Ovary (tissue), 3 donors: ENCODE data around the gene COL28A1.

Experiments used
- CTCF ChIP-seq, 3 donors: fragments of 450-650 bp in 2 of 3; fragments of 200-600 bp in 1 of 3; IDR thresholded peaks; one replicate each; pipeline versions ENCODE4 v1.5.1 to v1.8.0; 2016 to 2022; ENCODE audit warnings: antibody characterized with exemption in 3 of 3, mild to moderate bottlenecking in 1 of 3
- POLR2A ChIP-seq: fragments of 450-650 bp; IDR thresholded peaks from one replicate; pipeline ENCODE4 v1.6.1; 2017; ENCODE audit warnings: antibody characterized with exemption, mild to moderate bottlenecking, moderate library complexity
- donor health status: DM: no; HTN: no; CAD: no.

DNA sequence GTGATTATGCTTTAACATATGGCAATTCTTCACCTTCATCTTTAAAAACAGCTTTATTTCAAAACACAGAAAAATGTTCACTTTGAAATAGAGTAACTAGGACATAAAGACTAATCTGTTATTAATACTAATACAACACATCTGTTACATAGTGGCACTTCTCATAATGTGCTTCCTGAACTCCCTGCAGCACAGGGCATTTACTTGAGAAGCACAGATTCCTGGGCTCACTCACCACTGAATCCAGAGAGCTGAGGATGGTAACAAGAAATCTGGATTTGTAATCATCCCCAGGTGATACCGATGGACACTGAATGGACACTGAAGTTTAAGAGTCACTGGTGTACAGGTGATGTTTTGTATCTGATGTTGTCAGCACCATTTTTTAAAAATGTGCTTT lies 96.1 kb downstream of the COL28A1 start:
- TF ChIP-seq CTCF (IDR thresholded peaks at IDR 0.05) (no peak), POLR2A (no peak)
